Hippocampal formation (tissue), 2 donors: ENCODE results near the gene MICB.
"Not testable (repeated sequence)": the region's sequence is repeated elsewhere in the genome, so short reads cannot be mapped to it uniquely, and the experiment has no call there.

Experiments
- DNase-seq, 2 donors: peaks; one replicate each; lab custom pipeline; 2025; lab: John Stamatoyannopoulos, UW

The MICB gene

GRCh38 chr6:31474871-31475286 lies 23.1 kb upstream of the MICB start:
- no peak for DNase-seq

DNA sequence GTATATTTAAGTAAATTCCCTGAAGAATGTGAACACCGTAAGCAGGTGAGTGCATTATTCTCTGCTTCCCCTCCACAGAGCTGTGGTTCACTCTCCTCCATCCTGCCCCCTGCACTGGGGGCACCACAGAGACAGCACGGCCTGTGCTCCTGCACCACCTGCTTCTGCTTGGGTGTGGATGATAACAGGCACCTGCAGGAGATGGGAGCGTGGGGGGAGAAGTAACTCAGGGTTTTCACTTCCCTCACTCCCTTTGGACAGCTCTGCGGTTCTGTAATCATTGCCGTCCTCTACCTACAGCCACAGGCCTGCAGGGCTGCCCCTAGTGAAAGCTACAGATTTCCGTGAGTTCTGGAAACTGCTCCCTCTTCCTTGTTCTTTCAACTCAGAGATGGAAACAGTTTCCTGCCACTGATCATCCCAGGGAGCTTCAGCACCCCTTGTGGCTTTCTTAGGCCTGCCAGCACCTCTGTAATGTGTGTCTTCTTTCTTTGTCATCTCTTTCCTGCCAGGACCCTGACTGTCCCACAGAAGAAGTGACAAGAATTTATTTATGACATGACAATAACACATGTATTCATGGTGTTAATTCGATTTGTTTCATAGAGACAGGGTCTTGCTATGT lies 21.3 kb upstream of the MICB start:
- no peak for DNase-seq

DNA sequence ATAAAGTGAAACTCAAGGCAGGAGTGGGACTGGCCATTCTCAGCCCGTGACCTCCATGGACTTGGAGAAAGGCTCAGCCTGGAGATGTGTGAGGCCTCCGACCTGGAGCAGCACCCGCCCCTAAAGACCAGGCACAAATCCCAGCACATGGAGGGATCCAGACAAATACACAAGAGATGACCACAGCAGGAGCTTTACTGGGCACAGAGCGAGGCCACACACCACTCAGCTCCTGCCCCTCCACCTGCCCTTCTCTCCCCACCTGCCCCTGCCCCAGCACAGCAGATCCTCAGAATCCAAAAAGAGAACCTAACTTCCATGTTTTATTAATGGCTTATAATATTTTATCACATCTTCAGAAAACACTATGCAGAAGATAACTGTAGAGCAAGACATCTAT lies 20.4 kb upstream of the MICB start:
- no peak for DNase-seq

- no peak for DNase-seq
Measured at GRCh38 chr6:31478186-31478950, 19.6 kb upstream of the MICB start.

- no peak for DNase-seq
Measured at GRCh38 chr6:31479151-31479932, 18.6 kb upstream of the MICB start.

DNA sequence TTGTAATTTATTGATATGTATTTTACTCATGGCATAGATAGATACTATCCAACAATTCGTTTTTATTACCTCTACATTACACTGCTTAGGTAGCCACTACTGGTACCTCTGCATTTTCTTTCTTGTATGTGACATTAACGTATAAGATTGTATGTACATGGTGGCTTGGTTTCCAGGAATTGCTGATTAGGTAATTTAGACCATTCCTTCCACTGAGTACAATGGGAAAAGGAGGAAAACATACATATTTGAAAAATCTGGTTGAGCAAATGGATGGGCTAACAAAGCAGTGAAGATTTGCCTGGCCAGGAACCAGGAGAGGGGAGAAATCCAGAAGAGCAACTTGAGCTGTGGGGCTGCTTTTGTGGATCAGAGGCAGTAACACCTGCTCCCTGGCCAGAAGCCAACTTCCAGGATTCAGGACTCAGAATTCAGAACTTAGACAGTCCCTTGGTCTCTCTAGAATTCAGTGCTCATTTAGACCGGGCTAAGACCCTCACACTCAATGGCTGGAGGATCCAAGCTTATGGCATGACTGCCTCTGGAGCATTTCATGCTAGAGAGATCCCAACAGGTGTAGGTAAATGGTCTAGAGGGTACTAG lies 17.9 kb upstream of the MICB start:
- no peak for DNase-seq

DNA sequence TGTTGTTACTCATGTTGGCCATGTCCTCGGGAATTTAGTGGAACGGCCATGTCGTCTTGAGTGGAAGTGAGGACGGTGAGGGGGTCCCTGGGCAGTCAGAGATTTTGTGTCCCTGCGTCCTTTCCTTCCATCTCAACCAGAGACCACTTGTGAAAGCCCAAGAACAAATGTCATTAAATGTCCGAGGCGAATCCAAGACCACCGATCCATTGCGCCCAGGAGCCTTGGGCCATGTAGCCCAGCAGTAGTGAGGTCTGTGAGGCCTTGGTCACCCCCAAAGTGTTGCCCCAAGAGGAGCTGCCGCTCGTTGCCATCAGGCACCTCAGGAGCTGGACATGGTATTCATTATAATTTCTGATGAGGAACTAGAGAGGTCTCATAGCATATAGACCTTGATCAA lies 17.4 kb upstream of the MICB start:
- DNase-seq: no peak

GRCh38 chr6:31483392-31483791 lies 14.6 kb upstream of the MICB start:
- DNase-seq: no peak

DNA sequence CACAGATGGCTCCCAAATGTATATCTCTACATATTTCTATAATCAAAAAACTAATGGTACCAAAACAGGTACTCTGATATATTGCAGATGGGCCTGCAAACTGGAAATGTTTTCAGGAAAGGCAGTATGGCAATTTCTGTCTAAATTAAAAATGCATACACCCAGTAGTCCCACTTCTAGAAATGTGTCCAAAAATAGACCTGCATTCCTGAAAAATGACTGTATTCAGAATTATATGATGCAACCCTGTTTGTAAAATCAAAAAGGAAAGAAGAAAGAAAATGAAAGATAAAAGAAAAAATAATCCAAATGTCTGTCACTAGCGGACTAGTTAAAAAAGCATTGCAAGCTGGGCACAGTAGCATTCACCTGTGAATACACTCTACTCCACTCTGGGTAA lies 12.9 kb upstream of the MICB start:
- DNase-seq: no peak

DNA sequence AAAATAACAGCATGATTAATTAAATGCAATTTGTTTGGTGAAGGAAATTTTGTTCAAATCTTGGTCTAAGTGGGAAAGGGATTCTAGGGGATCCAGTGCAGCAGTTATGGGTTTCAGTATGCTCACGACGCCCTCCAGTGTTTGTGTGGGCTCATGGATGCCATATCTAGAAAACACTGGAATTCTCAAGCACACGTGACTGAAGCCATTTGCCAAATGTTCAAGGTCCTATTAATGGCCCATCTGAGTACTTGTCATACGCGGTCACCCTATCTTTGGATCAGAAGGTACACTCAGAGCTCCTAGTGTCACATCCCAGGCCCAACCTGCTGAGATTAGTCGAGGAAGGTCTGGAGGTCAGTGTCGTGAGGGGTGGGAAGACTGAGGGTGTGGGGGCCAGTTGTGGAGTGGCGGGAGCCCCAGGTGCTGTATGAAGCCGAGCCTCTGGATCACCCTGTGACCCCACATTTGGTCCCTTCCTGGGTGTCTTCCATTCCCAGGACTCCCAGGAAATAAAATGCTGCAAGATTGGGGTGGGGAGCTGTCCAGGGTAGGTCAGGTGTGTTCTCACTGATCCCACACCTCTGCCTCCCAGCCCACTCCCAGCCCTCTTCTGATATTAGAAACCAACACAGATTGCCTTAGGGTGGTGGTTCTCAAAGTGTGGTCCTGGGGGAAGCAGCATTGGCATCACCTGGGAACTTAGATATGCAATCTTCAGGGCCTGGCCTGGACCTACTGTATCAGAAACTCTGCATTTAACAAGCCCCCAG lies 11.7 kb upstream of the MICB start:
- not testable (repeated sequence) for DNase-seq

GRCh38 chr6:31487674-31488073 lies 10.3 kb upstream of the MICB start:
- DNase-seq: not testable (repeated sequence)

- no peak for DNase-seq
Measured at GRCh38 chr6:31489086-31489485, 8.9 kb upstream of the MICB start.

DNA sequence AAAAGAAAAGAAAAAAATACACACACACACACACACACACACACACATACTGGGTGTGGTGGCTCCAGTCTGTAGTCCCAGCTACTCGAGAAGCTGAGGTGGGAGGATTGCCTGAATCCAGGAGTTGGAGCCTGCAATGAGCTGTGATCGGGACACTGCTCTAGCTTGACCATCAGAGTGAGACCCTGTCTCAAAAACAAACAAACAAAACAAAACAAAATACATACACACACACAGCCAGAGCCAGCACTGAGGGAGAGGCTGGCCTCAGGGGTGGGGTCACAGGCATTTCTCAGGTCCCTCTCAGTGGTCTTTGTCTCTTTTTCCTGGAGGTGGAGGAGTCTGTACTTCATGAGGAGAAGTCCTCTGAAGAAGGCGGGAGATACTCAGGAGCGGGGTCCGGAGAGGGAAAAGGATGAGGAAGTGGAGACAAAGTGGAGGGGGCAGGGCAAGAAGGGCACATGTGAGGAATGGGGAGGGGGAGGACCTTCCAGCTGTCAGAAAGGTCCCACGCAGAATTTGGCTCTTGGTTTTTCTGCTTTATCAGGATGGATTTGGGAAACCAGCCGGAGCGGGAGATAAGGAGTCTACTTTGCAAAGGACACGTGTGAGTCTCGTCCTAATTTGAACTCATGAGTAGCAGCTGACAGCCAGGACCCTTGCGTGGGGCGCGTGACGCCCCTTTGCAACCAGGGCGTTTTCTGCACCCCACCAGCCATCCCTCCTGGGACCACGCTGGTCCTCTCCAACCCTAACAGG lies 7.7 kb upstream of the MICB start:
- DNase-seq: no peak

DNA sequence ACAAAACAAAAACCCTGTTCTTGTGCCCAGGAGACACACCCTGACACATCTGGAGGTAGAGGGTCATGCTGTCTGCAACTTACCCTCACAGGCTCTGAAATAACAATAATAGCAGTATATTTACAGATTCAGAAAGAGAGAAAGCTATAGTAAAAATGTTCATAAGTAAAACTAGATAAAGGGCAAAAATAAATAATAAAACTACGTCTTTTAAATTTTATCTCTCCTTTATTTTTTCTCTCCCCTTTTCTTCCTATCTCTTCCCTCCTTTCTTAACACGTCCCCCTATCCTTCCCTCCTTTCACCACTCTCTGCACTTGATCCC lies 4.4 kb upstream of the MICB start:
- not testable (repeated sequence) for DNase-seq

- peak in 1 of 2 donors; percentile 46 for DNase-seq
Measured at GRCh38 chr6:31493875-31494694, 3.9 kb upstream of the MICB start.

DNA sequence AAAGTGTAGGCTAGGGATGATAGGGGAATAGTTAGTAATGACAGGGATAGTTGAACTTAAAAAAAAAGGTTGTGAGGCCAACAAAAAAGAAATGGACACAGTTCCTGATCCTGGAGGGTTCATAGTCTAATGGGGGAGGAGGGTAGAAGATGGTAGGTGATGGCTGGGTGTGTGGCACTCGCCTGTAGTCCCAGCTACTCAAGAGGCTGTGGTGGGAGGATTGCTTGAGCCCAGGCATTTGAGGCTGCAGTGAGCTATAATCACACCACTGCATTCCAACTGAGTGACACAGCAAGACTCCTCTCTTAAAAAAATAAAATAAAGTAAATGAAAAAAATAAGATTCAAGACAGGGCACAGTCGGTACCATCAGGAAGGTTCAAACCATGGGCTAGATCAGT lies 2.4 kb upstream of the MICB start:
- DNase-seq: no peak

DNA sequence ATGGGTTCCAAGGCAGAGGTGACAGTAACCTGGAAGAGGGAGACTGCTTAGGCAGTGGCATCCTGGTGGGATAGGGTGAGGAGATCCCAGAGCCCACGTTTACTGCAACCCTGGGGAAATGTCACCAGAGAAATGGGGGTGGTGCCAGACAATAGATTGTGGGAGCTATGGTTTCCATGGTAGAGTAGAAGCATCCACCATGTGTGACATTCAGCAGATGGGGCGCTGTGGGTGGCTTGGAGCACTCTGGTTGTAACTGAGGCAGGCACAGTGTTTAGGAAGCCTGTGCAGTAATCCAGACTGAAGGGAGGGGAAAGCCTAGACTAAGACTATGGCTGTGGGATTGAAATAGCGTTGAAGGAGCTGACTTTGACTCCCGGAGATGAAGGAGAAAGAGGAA lies 1.1 kb upstream of the MICB start:
- not testable (repeated sequence) for DNase-seq

GRCh38 chr6:31498748-31499147 lies 803 bp downstream of the MICB start:
- no peak for DNase-seq

DNA sequence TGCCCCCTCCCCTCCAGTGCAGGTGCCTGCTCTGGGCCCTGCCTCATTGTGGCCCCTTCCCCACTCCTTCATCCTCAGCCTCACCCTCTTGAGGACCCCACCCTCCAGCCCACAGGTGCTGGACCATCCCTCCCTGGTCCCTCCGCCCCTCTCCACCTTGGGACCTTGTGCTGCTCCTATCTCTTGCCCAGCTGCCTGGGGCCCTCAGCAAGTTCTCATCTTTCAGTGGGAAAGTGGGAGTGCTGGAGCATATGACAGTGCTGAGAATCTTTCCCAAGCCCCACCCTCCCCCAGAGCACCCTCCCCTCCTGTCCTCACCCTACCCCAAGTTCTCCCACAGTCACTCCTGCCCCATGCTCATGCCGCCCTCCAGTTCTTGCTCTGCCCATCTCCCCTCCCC lies 1.7 kb downstream of the MICB start:
- DNase-seq: not testable (repeated sequence)

- no peak for DNase-seq
Measured at GRCh38 chr6:31502586-31502985, 4.6 kb downstream of the MICB start.
